ENCODE data around the gene SSMEM1.

DNA sequence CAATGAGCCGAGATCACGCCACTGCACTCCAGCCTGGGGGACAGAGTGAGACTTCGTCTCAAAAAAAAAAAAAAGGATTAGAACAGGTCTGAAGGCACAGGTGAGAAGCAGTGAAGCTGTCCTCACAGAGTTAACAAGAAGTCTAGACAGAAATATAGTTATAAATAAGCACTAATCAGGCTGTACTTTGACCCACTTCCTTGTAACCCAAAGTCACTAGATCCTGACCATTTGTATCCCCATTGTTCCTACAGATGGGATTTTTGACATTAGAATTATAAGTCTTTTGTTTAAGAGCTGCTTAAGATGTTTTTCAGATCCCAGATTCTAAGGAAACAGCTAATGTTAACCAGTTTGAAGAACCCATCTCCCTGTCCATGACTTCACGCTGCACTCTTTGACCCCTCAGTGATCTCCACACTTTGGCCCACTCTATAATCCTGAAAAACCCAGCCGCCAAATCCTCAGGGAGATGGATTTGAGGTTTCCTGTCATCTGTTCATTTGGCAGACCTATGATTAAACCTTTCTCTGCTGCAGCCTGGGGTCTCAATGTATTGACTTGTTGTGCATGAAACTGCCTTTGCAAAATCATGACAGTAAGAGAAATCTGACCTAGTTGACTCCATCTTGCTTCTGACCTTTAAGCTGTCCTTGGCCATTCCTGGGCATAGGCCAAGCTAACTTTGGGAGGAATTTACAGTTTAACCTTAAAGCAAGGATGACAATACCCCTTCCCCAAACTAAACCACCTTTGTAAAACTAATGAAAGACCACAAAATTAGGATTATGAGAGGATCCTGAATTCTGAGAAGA is 11.4 kb downstream of the SSMEM1 start:
- TF ChIP-seq CTCF (conservative IDR thresholded peaks at IDR 0.05; ENCODE audit: low read length) = no peak
- no peak for TF ChIP-seq EZH2phosphoT487 (IDR thresholded peaks at IDR 0.05; ENCODE audit: borderline replicate concordance)
